PFSK-1 (cell line): Measurements from ENCODE around the gene ANGPTL4.

Experiments used
- SIN3A ChIP-seq: IDR thresholded peaks from 2 replicates; pipeline ENCODE4 v1.6.1; 2012; ENCODE audit warnings: mild to moderate bottlenecking, low read length, moderate library complexity, borderline replicate concordance; ENCODE audit not compliant: insufficient read depth
- TF ChIP-seq, protein P1 (sequence below), 2 experiments: IDR thresholded peaks; 2 replicates each; pipeline versions ENCODE4 v1.6.1 to v1.8.0; 2011 to 2012; ENCODE audit warnings: low read depth in 2 of 2, low read length in 2 of 2, control low read depth in 1 of 2, inconsistent platforms in 1 of 2, mild to moderate bottlenecking in 1 of 2, moderate library complexity in 1 of 2; ENCODE audit not compliant: insufficient read depth in 1 of 2

DNA sequence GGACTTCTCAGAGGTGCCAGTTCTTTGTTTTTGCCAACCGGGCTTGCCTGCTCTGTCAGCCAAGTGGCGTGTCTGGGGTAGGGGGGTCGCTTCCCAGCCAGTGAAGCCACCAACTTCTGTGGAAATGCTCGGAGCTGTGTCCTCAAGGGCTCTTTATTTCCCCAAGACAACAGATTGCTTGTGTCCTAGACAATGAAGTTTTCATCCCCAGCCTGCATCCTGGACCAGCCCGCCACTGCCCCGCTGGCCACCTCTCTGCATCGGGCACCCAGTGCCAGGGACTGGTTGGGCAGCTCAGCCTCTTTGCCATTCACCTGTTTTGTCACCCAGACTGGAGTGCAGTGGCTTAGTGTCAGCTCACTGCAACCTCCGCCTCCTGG, 29.9 kb downstream of the ANGPTL4 start:
- TF ChIP-seq, protein P1, sequence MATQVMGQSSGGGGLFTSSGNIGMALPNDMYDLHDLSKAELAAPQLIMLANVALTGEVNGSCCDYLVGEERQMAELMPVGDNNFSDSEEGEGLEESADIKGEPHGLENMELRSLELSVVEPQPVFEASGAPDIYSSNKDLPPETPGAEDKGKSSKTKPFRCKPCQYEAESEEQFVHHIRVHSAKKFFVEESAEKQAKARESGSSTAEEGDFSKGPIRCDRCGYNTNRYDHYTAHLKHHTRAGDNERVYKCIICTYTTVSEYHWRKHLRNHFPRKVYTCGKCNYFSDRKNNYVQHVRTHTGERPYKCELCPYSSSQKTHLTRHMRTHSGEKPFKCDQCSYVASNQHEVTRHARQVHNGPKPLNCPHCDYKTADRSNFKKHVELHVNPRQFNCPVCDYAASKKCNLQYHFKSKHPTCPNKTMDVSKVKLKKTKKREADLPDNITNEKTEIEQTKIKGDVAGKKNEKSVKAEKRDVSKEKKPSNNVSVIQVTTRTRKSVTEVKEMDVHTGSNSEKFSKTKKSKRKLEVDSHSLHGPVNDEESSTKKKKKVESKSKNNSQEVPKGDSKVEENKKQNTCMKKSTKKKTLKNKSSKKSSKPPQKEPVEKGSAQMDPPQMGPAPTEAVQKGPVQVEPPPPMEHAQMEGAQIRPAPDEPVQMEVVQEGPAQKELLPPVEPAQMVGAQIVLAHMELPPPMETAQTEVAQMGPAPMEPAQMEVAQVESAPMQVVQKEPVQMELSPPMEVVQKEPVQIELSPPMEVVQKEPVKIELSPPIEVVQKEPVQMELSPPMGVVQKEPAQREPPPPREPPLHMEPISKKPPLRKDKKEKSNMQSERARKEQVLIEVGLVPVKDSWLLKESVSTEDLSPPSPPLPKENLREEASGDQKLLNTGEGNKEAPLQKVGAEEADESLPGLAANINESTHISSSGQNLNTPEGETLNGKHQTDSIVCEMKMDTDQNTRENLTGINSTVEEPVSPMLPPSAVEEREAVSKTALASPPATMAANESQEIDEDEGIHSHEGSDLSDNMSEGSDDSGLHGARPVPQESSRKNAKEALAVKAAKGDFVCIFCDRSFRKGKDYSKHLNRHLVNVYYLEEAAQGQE (IDR thresholded peaks at IDR 0.05; ENCODE audit: insufficient read depth in 1 of 2, low read depth in 2 of 2, low read length in 2 of 2): no peak
- TF ChIP-seq SIN3A: no peak
